ENCODE data around the gene CHIC2.
"Not testable (repeated sequence)": the region's sequence is repeated elsewhere in the genome, so short reads cannot be mapped to it uniquely, and the experiment has no call there.

The CHIC2 gene

GRCh38 chr4:54061067-54061466 lies 3.3 kb downstream of the CHIC2 start:
- DNase-seq (ENCODE audit: low read depth), result no peak

- no peak for DNase-seq (ENCODE audit: low read depth)
Observed at GRCh38 chr4:54060116-54060515, 4.3 kb downstream of the CHIC2 start.

- DNase-seq (ENCODE audit: low read depth), result no peak
Observed at GRCh38 chr4:54058171-54058570, 6.2 kb downstream of the CHIC2 start.

GRCh38 chr4:54056360-54056759 lies 8.0 kb downstream of the CHIC2 start:
- DNase-seq (ENCODE audit: low read depth), result no peak

GRCh38 chr4:54055494-54055893 lies 8.9 kb downstream of the CHIC2 start:
- DNase-seq (ENCODE audit: low read depth), result no peak

- DNase-seq (ENCODE audit: low read depth), result no peak
Observed at GRCh38 chr4:54054501-54054900, 9.9 kb downstream of the CHIC2 start.

- DNase-seq (ENCODE audit: low read depth), result not testable (repeated sequence)
Observed at GRCh38 chr4:54053322-54053721, 11.1 kb downstream of the CHIC2 start.

- DNase-seq (ENCODE audit: low read depth), result peak; percentile 85
Observed at GRCh38 chr4:54050214-54050904, 14.0 kb downstream of the CHIC2 start.

GRCh38 chr4:54043630-54044029 lies 20.8 kb downstream of the CHIC2 start:
- DNase-seq (ENCODE audit: low read depth), result not testable (repeated sequence)

GRCh38 chr4:54041933-54042332 lies 22.5 kb downstream of the CHIC2 start:
- DNase-seq (ENCODE audit: low read depth), result no peak

- DNase-seq (ENCODE audit: low read depth), result no peak
Observed at GRCh38 chr4:54041100-54041499, 23.3 kb downstream of the CHIC2 start.

GRCh38 chr4:54038056-54038455 lies 26.3 kb downstream of the CHIC2 start:
- no peak for DNase-seq (ENCODE audit: low read depth)

- DNase-seq (ENCODE audit: low read depth), result no peak
Observed at GRCh38 chr4:54036184-54036583, 28.2 kb downstream of the CHIC2 start.

GRCh38 chr4:54032558-54033135 lies 31.8 kb downstream of the CHIC2 start:
- no peak for DNase-seq (ENCODE audit: low read depth)

- no peak for DNase-seq (ENCODE audit: low read depth)
Observed at GRCh38 chr4:54027311-54027710, 37.1 kb downstream of the CHIC2 start.

GRCh38 chr4:54025582-54025981 lies 38.8 kb downstream of the CHIC2 start:
- DNase-seq (ENCODE audit: low read depth), result no peak

GRCh38 chr4:54023019-54023418 lies 41.4 kb downstream of the CHIC2 start:
- not testable (repeated sequence) for DNase-seq (ENCODE audit: low read depth)

GRCh38 chr4:54017974-54018373 lies 46.4 kb downstream of the CHIC2 start:
- no peak for DNase-seq (ENCODE audit: low read depth)

GRCh38 chr4:54017308-54017707 lies 47.1 kb downstream of the CHIC2 start:
- DNase-seq (ENCODE audit: low read depth), result no peak

- no peak for DNase-seq (ENCODE audit: low read depth)
Observed at GRCh38 chr4:54016504-54016903, 47.9 kb downstream of the CHIC2 start.

GRCh38 chr4:54015423-54016030 lies 48.9 kb downstream of the CHIC2 start:
- DNase-seq (ENCODE audit: low read depth), result no peak

GRCh38 chr4:54014666-54015160 lies 49.7 kb downstream of the CHIC2 start:
- DNase-seq (ENCODE audit: low read depth), result no peak

- no peak for DNase-seq (ENCODE audit: low read depth)
Observed at GRCh38 chr4:54011201-54011600, 53.2 kb downstream of the CHIC2 start.
